Tibial nerve (tissue), 4 donors: ENCODE data around the gene MUC22.
"Not testable (repeated sequence)": the region's sequence is repeated elsewhere in the genome, so short reads cannot be mapped to it uniquely, and the experiment has no call there.

Source experiments
- CTCF ChIP-seq, 5 experiments: fragments of 200-600 bp in 3 of 5; fragments of 450-650 bp in 2 of 5; sonication (generic) in 3 of 5; IDR thresholded peaks; one replicate each; pipeline ENCODE4 v1.5.1; 2016 to 2019; ENCODE audit warnings: antibody characterized with exemption in 5 of 5, mild to moderate bottlenecking in 3 of 5, moderate library complexity in 2 of 5
- EP300 ChIP-seq, 2 donors: sonication (generic); formaldehyde crosslinking; IDR thresholded peaks; one replicate each; pipeline ENCODE4 v1.6.1; 2017; ENCODE audit warnings: antibody characterized with exemption in 2 of 2, mild to moderate bottlenecking in 1 of 2

GRCh38 chr6:31020631-31021255 is 10.5 kb downstream of the MUC22 start:
- not testable (repeated sequence) for TF ChIP-seq CTCF, EP300 (IDR thresholded peaks at IDR 0.05)
